NCI-H146 (cell line): ENCODE results near the gene NIPAL4.
"Not testable (repeated sequence)": the region's sequence is repeated elsewhere in the genome, so short reads cannot be mapped to it uniquely, and the experiment has no call there.

Experiments used
- DNase-seq: peaks from one replicate; lab custom pipeline; 2025; lab: John Stamatoyannopoulos, UW

The NIPAL4 gene

DNA sequence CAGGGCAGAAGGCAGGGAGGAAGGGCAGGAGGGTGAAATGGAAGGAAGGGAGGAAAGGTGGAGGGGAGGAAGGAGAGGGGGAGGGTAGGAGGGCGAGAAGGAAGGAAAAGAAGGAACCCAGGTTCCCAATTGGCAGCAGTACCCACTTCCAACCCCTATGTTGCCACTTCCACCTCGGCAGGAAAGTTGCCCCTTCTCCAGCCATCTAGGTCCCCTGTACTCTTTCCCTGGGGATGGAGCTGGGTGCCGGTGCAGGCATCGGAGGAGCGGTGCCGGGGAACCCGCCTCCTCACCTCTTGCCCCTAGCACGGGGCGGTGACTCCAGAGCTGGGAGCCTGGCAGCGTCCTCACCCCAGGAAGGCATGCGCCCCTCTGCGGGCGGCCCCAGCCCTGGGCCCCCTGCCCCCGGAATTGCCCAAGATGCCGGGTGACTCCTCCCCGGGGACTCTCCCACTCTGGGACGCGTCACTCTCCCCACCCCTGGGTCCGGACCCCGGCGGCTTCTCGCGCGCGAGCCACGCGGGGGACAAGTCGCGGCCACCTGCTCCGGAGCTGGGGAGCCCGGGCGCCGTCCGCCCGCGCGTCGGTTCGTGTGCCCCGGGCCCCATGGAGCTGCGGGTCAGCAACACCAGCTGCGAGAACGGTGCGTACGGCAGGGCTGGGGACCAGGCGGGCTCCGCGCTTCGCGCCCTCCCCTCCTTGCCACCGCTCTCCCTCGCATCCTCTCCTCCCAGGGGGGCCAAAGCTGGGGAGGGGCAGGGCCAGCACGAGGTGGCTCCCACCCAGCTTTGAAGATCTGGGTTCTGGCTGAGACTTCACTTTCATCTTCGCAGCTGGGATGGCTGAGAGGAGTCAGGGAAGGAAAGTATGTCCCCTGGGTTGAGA lies at the start of gene NIPAL4:
Gene NIPAL4, plus strand, starts transcription at position 499 of the 885 bp plus-strand sequence. Its CDS starts 108 bp downstream, at position 607.
- no peak for DNase-seq

DNA sequence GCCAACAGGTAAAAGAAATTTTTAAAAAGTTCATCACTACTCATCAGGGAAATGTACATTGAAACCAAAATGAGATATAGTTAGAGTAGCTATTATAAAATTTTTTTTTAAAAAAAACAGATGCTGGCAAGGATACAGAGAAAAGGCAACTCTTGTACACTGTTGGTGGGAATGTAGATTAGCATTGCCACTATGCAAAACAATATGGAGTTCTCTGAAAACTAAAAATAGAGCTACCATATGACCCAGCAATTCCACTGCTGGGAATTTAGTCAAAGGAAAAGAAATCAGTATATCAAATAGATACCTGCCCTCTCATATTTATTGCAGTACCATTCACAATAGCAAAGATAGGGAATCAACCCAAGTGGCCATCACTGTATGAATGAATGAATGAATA lies 44.2 kb upstream of the NIPAL4 start:
- DNase-seq = no peak

DNA sequence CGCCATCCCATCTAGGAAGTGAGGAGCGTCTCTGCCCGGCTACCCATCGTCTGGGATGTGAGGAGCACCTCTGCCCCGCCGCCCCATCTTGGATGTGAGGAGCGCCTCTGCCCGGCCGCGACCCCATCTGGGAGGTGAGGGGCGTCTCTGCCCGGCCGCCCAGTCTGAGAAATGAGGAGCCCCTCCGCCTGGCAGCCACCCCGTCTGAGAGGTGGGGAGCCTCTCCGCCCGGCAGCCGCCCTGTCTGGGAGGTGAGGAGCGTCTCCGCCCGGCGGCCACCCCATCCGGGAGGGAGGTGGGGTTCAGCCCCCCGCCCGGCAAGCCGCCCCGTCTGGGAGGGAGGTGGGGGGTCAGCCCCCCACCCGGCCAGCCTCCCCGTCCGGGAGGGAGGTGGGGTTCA lies 40.5 kb upstream of the NIPAL4 start:
- DNase-seq = not testable (repeated sequence)

DNA sequence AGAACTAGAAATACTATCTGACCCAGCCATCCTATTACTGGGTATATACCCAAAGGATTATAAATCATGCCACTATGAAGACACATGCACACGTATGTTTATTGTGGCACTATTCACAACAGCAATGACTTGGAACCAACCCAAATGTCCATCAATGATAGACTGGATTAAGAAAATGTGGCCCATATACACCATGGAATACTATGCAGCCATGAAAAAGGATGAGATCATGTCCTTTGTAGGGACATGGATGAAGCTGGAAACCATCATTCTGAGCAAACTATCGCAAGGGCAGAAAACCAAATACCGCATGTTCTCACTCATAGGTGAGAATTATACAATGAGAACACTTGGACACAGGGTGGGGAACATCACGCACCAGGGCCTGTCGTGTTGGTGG lies 30.1 kb upstream of the NIPAL4 start:
- not testable (repeated sequence) for DNase-seq

DNA sequence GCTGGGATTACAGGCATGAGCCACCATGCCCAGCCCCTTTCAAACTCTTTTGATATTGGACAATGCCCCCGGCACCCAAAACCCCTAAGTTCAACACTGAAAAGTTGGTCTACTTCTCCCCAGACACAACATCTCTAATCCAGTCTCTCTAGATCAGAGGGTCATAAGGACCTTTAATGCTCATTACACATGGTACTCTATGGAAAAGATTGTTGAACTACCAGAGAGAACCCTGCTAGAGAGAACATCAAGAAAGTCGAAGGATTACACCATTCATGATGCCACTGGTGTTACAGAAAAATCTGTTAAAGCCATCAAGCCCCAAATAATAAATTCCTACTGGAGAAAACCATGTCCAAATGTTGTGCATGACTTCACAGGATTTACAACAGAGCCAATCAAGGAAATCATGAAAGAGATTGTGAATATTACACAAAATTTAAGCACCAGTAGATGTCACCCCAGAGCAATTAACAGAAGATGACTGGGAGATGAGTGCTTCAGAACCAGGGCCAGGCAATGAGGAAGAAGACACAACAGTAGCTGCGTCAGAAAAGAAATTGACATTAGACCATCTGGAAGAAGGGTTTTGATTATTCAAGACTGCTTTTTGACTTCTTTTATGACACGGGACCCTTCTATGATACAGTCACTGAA lies 28.3 kb upstream of the NIPAL4 start:
- DNase-seq = peak; percentile 4

DNA sequence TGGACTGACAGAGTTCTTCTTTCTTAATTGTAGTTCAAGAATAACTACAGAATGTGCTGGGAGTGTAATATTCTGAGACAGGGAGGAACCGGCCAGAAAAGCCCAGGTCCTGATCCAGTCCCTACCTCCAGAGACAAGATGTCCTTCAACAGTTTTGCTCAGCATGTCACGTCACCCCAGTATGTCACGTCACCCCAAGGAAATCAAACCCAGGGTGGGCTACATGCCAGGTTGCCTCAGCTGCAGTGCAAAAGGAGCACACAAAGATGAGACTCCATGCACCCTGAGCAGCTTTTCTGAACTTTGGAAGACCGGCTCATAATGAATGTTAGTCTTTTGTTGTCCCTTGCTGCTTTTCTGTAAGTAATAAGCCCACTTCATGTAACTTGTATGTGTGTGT lies 25.9 kb upstream of the NIPAL4 start:
- DNase-seq = no peak

DNA sequence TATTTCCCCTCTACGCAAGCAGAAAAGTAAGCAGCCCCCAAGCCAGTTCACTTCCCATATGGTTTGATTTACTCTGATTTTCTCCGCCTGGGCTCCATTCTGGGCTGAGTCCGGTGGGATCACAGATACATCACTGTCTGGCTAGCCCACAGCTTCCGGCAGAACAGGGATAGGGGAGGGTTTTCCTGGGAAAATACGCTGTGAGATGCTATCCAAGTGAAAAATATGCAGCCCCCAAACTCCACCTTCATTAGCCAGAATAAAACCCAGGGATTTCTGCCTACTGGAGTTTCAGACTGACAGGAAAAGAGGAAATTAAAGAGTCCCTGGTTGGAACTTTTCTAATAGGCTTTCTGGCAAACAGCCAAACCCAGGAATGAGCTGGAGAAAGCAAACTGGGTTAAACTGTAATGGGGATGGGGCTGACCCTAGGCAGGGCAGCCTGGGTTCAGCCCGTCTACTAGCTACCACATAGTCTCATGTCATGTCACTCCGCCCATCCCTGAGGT lies 16.9 kb upstream of the NIPAL4 start:
- no peak for DNase-seq

DNA sequence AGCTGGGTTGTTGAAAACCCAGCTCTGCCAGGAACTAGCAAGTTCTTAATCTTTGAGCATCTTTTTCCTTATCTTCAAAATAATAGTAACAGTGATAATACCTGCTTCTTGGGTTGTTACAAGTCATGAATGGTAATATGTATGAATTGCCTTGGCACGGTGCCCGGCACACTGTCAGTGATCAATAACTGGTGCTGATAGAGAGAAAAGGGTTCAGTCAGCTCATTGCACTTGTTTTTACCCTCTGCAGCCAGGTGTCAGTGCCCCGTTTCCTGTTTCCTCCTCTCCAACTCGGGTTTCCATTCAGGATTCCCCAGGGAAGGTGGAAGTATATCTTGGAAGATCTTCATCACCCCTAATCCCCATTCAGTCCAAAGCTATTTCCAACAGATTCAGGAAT lies 15.8 kb upstream of the NIPAL4 start:
- no peak for DNase-seq

DNA sequence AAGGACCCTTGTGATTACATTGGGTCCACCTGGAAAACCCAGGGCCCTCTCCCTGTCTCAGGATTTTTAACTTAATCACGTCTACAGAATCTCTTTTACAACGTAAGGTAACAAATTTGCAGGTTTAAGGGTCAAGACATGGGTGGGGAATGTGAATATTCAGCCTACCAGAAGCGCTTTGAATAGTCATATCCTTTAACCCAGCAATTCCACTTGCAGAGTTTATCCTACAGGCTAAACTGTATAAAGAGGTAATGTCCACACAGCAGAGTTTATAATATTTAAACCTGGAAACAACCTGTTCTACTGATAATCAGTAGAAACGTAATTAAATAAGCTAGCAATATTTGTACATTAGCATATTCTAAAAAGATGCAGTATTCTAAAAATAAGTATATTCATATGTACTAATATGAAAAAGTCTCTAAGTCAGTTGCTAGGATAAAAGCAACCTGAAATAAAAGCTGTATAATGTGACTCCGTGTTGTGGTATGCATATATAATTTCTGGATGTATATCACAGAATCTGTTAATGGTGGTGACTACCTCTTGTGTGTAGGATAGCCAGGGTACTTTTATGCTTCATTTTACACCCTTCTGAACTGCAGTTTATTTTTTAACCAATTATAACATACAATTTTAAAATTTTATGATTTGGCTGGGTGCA lies 14.1 kb upstream of the NIPAL4 start:
- DNase-seq = no peak

DNA sequence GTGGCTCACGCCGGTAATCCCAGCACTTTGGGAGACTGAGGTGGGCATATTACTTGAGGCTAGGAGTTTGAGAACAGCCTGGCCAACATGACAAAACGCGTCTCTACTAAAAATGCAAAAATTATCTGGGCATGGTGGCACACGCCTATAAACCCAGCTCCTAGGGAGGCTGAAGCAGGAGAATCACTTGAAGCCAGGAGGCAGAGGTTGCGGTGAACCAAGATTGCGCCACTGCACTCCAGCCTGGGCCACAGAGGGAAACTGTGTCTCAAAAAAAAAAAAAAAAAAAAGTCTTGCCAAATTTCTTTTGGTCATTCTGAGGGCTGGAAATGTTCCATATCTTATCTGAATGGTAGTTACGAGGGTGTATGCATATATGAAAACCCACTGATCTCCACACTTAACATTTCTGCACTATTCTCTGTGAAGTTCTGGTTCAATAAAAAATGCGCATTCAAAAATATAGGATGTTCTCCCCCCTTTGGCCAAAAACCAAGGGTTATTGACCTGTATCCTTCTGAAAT lies 13.5 kb upstream of the NIPAL4 start:
- no peak for DNase-seq

DNA sequence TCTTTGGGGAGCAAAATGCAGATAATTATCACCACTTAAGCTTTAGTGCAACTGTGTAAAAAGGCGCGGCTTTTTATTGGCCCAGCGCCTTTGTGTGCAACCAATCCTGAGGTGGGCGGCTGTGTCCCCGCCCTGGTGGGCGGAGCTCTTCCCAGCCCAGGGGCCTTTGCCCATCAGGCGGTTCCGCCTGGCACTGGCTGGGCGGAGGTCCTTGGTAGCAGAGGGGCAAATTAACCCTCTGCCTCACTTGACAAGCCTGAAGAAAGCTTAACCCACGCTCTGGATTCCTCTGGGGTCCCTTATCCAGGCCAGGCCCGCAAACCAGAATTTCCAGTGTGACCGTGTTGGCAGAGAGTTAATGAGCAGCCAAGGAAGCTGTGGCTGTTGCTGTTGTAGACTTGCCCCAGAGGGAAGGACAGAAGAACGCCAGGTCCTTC lies 12.8 kb upstream of the NIPAL4 start:
- DNase-seq = no peak

DNA sequence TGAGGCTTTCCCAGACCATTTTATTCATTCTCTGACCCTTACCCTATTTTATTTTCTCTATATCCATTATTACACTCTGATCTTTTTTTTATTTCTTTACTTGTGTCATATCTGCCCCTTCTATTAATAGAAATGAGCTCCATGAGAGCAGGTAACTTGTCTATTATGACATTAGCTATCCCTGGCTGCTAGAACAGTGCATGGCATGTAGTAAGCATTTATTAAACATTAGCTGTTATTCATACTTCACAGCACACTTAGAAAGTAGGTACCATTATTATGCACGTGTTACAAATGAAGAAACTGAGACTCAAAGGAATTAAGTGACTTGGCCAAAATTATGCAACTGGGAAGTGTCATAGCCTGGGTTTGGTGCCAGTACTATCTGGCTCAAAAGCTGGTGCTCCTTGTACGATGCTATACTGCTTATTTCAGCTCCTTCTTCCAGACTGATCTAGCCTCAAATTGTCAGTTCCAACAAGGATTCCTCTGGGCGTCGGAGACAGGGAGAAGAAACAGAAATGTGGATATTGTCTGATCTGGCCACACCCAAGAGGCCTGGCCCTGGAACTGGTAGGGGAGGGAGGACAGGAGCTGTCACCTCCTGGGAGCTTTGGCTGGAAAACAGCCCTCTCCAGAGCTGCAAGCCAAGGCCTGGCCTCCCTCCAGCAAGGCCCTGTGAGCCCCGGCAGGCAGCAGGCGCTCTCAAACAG lies 10.8 kb upstream of the NIPAL4 start:
- DNase-seq = no peak

DNA sequence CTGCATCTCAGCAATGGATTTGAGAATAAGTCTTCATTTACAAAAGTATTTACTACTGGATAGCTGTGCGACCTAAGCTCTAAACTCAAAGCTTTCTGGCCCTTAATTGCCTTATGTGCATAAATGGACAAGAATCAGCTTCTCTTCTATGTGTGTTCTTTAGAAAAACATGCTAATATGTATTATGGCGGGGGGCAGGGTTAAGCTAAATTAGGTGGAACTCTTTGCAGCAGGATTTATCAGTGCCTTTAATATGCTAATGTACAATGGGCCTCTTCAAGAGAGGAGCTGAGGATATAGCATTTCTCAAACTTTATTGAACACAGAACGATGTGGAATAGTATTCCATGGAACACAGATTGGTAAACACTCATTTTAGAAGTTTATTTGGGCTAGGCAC lies 10.0 kb upstream of the NIPAL4 start:
- DNase-seq = no peak

DNA sequence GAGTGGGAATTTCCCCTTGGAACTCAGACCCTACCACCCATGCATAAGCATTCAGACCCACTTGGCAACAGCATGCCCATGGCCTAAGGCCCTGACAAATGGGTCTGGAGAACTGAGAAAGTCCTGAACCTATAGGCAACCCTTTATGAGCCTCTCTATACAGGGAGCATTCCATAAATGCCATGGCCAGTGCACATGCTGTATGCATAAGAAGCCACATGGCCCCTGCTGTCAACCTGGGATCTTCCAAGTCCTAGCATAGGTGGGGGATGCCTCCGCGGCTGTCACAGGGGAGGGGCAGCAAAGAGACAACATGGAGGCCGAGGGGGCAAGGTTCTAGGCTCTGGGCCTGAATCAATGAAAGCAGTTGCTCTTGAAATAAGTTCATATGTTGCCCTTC lies 8.2 kb upstream of the NIPAL4 start:
- no peak for DNase-seq

DNA sequence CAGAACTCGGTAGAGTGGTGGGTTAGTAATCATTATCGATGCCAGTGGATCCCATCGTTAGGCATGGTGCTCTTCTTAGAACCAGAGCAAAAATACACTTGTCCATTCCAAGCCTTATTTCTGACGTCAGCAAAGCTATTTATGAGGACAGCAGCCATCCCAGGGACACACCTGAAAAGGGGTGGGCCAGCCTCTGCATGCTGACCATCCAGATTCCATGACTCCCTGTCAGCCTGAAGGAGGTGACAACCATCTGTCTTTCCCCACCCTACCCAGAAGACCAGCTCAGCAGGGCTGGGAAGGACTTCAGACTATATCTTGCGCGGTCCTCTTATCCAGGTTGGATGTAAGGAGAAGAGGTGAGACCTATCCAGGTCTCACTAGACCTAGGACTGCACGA lies 5.7 kb upstream of the NIPAL4 start:
- DNase-seq = no peak

DNA sequence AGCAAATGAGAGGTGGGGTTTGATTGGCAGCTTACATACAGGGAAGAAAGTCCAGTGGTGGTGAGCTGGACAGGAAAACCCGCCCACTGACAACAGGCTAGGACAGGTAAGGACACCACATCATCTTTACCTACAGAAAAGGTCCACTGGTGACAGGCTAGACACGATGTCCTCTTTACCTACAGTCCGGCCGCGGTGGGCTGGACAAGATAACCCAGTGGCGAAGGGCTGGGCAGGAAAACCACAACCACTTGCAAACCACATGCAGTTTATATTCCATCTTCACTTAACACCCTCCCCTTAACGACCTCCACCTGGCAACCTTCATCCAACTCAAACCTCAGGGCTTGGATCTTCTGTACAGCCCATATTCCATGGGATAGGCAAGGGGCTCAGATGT lies 5.0 kb upstream of the NIPAL4 start:
- DNase-seq = no peak

DNA sequence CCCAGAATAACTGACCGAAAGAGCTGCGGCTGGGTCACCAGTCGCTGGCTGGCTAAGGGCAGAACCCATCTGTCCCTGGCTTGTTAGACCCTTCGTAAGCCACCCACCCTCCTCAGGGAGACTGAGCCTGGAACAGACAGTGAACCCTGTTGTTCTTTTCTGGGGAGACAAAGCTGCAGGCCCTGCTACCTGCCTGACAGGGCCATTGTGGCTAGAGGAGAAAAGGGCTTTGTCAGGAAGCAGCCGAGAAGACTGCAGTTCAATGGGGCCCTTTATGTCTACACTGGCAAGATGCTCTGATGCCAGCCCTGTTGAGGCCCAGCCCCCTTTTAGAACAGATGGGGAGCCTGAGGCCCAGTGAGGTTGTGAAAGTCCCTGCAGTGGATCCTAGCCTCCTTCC lies 3.7 kb upstream of the NIPAL4 start:
- DNase-seq = no peak

DNA sequence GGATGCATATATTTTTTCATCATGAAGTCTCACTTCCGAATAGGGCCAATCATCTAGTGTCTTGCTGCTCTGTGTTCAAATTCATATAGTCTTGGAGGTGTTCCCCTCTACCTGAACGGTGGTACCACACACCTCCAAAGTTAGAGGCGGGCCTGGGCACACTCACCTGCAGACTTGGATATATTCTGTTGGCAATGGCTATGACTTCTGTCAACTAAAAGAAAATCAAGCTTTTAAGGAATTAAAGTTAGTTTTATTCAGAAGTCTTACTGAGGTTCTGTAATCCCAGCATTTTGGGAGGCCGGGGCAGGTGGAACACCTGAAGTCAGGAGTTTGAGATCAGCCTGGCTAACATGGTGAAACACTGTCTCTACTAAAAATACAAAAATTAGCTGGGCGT lies 2.6 kb upstream of the NIPAL4 start:
- DNase-seq = no peak

DNA sequence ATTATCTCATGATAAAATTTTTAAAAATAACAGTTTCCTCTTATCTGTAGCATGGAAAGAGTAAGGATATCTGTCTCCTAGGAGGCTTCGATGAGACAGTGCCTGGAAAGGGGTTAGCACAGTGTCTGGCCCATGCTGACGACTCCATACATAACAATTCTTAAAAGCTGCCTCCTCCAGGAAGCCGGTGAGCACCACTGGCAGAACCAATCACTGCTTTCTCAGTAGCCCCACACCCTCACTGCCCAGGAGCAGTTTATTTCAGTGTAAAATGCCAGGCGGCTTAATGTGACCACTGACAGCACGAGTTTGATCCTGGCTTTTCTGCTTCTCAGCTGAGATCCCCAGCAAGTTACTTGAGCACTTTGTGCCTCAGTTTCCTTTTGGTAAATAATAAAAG lies 1.2 kb upstream of the NIPAL4 start:
- DNase-seq = no peak

DNA sequence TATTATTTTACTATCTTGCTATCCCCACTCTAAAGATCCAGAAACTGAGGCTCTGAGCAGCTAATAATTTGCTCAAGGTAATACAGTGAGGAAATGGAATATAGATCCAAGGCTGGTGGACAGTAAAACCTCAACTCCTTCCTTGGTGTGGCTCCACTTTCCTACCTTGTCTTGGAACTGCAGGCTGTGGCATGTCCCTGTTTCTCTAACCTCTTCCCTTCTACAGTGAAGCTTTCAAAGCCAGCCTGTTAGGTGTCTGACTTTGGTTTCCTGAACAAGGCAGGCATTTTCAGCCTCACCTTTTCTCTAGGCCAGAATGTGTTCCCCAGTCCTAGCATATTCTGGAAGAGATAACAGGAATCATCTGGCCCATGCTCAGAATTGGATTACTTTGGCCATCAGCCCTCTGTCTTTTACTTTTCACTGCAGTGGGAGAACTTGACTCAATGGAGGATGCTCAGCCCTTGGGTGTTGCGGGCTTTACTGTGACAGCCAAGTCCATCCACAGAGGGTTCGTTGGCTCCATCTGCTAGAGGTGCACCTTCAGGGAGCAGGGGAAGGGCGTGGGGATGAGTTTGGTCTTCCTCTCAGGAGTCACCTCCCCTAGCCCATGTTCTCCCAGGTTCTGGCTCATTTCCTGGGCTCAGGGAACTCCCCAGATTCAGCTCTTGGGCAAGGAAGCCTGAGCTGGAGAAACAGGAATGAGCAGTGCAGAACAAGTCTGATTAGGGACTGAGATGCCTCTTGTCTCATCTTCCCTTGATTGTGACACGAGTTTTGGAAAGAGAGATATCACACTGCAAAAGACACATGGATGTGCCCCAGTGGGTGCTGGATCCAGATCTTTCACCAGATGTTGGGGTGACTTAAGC lies 1.1 kb downstream of the NIPAL4 start:
- DNase-seq = no peak

DNA sequence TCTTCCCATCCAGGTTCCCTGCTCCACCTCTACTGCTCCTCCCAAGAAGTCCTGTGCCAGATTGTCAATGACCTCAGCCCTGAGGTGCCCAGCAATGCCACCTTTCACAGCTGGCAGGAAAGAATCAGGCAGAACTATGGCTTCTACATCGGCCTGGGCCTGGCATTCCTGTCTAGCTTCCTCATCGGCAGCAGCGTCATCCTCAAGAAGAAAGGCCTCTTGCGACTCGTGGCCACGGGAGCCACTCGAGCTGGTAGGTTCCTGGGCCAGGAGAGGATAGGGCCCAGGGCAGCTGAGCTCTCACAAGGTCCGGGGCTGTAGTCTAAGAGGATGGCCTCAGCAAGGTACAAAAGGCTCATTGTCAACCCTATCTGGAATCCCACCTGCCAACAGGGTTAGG lies 3.1 kb downstream of the NIPAL4 start:
- no peak for DNase-seq
